Measurements from ENCODE around the gene STK32B.

- TF ChIP-seq, protein P1, sequence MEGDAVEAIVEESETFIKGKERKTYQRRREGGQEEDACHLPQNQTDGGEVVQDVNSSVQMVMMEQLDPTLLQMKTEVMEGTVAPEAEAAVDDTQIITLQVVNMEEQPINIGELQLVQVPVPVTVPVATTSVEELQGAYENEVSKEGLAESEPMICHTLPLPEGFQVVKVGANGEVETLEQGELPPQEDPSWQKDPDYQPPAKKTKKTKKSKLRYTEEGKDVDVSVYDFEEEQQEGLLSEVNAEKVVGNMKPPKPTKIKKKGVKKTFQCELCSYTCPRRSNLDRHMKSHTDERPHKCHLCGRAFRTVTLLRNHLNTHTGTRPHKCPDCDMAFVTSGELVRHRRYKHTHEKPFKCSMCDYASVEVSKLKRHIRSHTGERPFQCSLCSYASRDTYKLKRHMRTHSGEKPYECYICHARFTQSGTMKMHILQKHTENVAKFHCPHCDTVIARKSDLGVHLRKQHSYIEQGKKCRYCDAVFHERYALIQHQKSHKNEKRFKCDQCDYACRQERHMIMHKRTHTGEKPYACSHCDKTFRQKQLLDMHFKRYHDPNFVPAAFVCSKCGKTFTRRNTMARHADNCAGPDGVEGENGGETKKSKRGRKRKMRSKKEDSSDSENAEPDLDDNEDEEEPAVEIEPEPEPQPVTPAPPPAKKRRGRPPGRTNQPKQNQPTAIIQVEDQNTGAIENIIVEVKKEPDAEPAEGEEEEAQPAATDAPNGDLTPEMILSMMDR (IDR thresholded peaks at IDR 0.05; ENCODE audit: low read depth, low read length, missing input control), result no peak
- TF ChIP-seq MAX (IDR thresholded peaks at IDR 0.05), result no peak
- TF ChIP-seq YY1 (IDR thresholded peaks at IDR 0.05), result no peak
- no peak for TF ChIP-seq REST (IDR thresholded peaks at IDR 0.05)
- TF ChIP-seq, protein P2, sequence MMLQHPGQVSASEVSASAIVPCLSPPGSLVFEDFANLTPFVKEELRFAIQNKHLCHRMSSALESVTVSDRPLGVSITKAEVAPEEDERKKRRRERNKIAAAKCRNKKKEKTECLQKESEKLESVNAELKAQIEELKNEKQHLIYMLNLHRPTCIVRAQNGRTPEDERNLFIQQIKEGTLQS (IDR thresholded peaks at IDR 0.05), result no peak
- TF ChIP-seq TAF1 (conservative IDR thresholded peaks at IDR 0.05), result no peak
- no peak for TF ChIP-seq RAD21 (IDR thresholded peaks at IDR 0.05)
- no peak for TF ChIP-seq SP1 (IDR thresholded peaks at IDR 0.05)
- TF ChIP-seq NR2F2 (IDR thresholded peaks at IDR 0.05), result no peak
- no peak for TF ChIP-seq FOXA1 (IDR thresholded peaks at IDR 0.05)
- no peak for TF ChIP-seq JUND (IDR thresholded peaks at IDR 0.05)
- no peak for TF ChIP-seq GABPA (IDR thresholded peaks at IDR 0.05 in 1 of 2, conservative IDR thresholded peaks at IDR 0.05 in 1 of 2)
These were observed 464.4 kb downstream of the STK32B start for GRCh38 chr4:5515646-5516045.

All from liver (tissue), 3 donors.